DOHH2 (cell line): Measurements from ENCODE around the gene CAMK2D.

Source experiments
- EZH2phosphoT487 ChIP-seq: fragments of 200-600 bp; sonication (generic); IDR thresholded peaks from 2 replicates; pipeline ENCODE4 v1.6.1; 2017; ENCODE audit warnings: borderline replicate concordance, mild to moderate bottlenecking, antibody characterized with exemption, low read length, moderate library complexity, mixed read lengths
- TF ChIP-seq, protein P1 (sequence below): fragments of 200-600 bp; sonication (generic); IDR thresholded peaks from one replicate; pipeline ENCODE4 v1.5.1; 2014; ENCODE audit warnings: antibody characterized with exemption, mild to moderate bottlenecking, low read depth, low read length; ENCODE audit not compliant: poor library complexity, severe bottlenecking

DNA sequence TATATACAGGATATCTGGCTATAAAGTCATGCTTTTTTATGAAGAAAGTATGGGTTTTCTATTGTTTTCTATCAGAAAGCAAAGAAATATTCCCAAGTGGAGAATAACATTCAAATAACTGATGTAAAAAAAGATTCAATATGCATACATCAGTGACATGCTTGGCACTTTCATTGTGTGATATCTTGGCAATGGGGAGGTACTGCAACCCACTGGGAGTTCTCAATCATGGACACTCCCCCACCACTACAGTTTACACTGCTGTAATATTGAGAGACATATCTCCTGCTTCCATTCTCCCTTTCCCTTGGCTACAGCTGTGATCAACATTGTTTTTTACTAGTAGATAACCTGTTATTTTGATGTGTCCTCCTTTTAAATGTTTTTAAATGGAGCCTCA, 257.8 kb downstream of the CAMK2D start:
- TF ChIP-seq, protein P1, sequence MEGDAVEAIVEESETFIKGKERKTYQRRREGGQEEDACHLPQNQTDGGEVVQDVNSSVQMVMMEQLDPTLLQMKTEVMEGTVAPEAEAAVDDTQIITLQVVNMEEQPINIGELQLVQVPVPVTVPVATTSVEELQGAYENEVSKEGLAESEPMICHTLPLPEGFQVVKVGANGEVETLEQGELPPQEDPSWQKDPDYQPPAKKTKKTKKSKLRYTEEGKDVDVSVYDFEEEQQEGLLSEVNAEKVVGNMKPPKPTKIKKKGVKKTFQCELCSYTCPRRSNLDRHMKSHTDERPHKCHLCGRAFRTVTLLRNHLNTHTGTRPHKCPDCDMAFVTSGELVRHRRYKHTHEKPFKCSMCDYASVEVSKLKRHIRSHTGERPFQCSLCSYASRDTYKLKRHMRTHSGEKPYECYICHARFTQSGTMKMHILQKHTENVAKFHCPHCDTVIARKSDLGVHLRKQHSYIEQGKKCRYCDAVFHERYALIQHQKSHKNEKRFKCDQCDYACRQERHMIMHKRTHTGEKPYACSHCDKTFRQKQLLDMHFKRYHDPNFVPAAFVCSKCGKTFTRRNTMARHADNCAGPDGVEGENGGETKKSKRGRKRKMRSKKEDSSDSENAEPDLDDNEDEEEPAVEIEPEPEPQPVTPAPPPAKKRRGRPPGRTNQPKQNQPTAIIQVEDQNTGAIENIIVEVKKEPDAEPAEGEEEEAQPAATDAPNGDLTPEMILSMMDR: no peak
- TF ChIP-seq EZH2phosphoT487: no peak
